IPS-18a (cell line): Measurements from ENCODE around the gene MALT1.

Experiments used
- H3K27ac ChIP-seq: one replicate; pipeline ENCODE4 v1.5.1; 2013; ENCODE audit warnings: low read length
- H3K27me3 ChIP-seq: one replicate; pipeline ENCODE4 v1.6.1; 2013; ENCODE audit warnings: mild to moderate bottlenecking, low read length; ENCODE audit not compliant: control insufficient read depth, insufficient read depth
- H3K36me3 ChIP-seq: one replicate; pipeline ENCODE4 v1.6.1; 2013; ENCODE audit warnings: low read depth, low read length; ENCODE audit not compliant: control insufficient read depth
- H3K4me1 ChIP-seq: one replicate; pipeline ENCODE4 v1.6.1; 2013; ENCODE audit warnings: low read depth, low read length; ENCODE audit not compliant: control insufficient read depth
- H3K4me3 ChIP-seq: one replicate; pipeline ENCODE4 v1.5.1; 2013; ENCODE audit warnings: low read length
- H3K9ac ChIP-seq: one replicate; pipeline ENCODE4 v1.6.1; 2013; ENCODE audit warnings: mild to moderate bottlenecking, low read length, moderate library complexity
- H3K9me3 ChIP-seq: one replicate; pipeline ENCODE4 v1.6.1; 2013; ENCODE audit warnings: low read depth, low read length; ENCODE audit not compliant: control insufficient read depth

The MALT1 gene

DNA sequence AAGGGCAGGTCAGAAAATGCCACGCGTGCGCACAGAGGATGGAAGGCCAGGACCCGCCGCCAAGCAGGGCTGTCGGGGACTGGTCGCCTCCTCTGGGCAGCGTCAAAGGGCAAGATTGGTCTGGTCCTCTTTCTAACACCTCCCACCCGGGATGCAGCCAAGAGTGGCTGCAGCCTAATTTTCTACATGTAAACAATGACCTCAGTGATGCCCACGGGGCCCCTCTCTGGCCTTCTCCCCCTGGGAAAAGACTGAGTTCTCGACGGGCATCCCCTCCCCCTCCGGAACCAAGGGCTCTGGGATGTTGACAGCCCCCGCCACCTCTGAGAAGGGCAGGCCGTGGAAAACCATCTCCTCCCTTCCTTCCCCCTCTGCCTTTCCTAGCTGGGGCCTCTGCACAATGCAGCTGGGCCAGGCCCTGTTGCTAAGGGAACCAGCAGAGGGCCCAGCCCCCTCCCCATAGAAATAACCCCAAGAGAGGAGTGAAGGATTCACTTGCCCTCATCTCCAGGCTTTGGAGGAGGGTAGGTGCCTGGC, 113.4 kb downstream of the MALT1 start:
- no peaks in the 10 kb centered on the region for H3K9me3 ChIP-seq
- peaks cover 26% of the 10 kb centered on the region for H3K4me1 ChIP-seq
- H3K9ac ChIP-seq: no peak overlapping the region
- H3K27ac ChIP-seq: no peak overlapping the region
- no peaks in the 10 kb centered on the region for H3K27me3 ChIP-seq
- H3K4me3 ChIP-seq: no peak overlapping the region
- H3K36me3 ChIP-seq: no peaks in the 10 kb centered on the region

DNA sequence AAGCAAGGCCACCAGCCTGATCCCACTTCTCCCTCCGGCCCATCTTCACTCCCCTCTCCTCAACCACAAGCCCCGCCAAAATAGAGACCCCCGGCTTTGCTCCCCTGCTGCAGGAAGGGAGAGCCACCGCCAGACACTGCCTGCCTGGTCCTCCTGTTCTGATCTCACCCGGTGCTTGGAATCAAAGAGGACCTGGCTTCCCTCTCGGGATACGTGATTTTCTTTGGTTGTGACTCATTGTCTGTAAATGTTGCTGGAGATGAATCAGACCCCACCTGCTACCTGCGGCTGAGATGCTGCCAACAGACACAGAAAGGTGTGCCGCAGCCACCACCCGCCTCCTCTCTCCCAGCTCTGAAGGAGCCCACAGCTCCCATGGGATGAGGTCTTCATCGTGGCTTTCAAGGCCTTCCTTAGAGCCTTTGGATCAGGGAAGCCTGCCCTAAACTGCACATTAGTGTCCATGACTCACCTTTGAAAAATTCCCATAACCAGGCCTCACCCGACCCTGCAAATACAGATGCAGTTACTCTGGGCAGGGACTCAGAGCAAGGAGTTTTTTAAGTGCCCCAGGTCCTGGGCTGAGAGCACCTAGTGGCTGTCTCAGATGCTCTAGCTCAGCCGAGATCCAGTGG, 114.0 kb downstream of the MALT1 start:
- H3K27ac ChIP-seq: no peak overlapping the region
- H3K9me3 ChIP-seq: no peaks in the 10 kb centered on the region
- H3K9ac ChIP-seq: no peak overlapping the region
- no peaks in the 10 kb centered on the region for H3K27me3 ChIP-seq
- H3K4me3 ChIP-seq: no peak overlapping the region
- no peaks in the 10 kb centered on the region for H3K36me3 ChIP-seq
- peaks cover 31% of the 10 kb centered on the region for H3K4me1 ChIP-seq

DNA sequence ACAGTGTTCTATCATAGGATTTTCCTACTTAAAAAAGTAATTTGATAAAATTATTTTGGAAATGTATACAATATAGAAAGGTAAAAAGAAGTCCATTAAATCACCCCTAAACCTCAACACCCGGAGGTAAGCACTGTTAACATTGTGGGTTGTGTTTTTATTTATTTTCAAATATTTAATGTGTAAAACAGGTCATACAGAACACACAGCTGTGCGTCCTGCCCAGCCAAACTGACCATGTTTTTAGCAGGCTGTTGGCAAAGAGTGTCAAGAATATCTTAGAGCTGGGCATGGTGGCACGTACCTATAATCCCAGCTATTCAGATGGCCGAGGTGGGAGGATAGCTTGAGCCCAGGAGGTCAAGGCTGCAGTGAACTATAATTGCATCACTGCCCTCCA, 114.6 kb downstream of the MALT1 start:
- H3K27ac ChIP-seq: no peak overlapping the region
- peaks cover 31% of the 10 kb centered on the region for H3K4me1 ChIP-seq

DNA sequence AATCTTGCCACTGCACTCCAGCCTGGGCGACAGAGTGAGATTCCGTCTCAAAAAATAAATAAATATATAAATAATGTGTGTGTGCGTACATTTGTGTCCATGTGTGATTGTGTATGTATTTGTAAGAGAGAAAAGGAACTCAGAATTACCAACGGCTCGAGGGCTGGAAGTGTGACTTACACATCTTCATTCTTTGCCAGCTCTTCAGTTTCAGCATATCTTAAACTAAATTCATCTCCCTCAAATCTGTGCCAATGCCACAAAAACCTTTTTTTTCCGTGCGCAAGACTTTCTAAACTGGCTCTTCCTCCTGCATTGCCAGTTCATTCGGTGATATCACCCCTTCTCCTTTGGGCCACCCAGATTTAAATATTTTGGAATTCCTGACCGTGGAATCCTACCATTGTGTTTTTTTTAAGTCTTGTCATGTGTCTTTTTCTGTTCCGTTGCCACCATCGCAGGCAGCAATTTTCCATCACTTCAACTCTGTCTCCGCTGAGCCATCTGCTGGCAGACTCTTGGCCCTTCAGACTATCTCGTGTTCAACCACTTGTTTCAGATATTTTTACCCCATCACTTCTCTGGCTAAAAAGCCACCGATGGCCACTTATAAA, 116.4 kb downstream of the MALT1 start:
- H3K27ac ChIP-seq: no peak overlapping the region
- no peaks in the 10 kb centered on the region for H3K36me3 ChIP-seq
- H3K9ac ChIP-seq: no peak overlapping the region
- H3K4me1 ChIP-seq: peaks cover 31% of the 10 kb centered on the region
- no peaks in the 10 kb centered on the region for H3K27me3 ChIP-seq
- no peaks in the 10 kb centered on the region for H3K9me3 ChIP-seq
- no peak overlapping the region for H3K4me3 ChIP-seq

More for the DNA sequence above, 114.6 kb downstream of the MALT1 start:
- H3K36me3 ChIP-seq: no peaks in the 10 kb centered on the region
- H3K4me3 ChIP-seq: no peak overlapping the region
- no peak overlapping the region for H3K9ac ChIP-seq
- H3K27me3 ChIP-seq: no peaks in the 10 kb centered on the region
- H3K9me3 ChIP-seq: no peaks in the 10 kb centered on the region

DNA sequence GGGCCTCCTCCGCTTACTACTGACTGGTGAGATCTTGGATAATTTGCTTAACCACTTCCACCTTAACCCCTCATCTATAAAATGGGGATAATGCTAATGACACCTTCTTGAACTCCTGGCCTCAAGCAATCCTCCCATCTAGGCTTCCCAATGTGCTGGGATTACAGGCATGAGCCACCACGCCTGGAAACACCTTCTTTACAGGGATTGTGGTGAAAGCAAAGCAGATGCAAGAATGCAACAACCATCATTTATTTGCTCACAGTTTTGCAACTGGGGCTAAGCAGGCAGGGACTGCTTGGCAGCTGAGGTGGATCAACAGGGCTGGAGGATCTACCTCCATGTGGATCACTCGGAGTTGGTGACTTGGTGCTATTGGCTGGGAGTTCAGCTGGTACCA, 117.2 kb downstream of the MALT1 start:
- no peaks in the 10 kb centered on the region for H3K36me3 ChIP-seq
- no peaks in the 10 kb centered on the region for H3K9me3 ChIP-seq
- H3K4me3 ChIP-seq: no peak overlapping the region
- peaks cover 31% of the 10 kb centered on the region for H3K4me1 ChIP-seq
- H3K27ac ChIP-seq: no peak overlapping the region
- H3K27me3 ChIP-seq: no peaks in the 10 kb centered on the region
- no peak overlapping the region for H3K9ac ChIP-seq

DNA sequence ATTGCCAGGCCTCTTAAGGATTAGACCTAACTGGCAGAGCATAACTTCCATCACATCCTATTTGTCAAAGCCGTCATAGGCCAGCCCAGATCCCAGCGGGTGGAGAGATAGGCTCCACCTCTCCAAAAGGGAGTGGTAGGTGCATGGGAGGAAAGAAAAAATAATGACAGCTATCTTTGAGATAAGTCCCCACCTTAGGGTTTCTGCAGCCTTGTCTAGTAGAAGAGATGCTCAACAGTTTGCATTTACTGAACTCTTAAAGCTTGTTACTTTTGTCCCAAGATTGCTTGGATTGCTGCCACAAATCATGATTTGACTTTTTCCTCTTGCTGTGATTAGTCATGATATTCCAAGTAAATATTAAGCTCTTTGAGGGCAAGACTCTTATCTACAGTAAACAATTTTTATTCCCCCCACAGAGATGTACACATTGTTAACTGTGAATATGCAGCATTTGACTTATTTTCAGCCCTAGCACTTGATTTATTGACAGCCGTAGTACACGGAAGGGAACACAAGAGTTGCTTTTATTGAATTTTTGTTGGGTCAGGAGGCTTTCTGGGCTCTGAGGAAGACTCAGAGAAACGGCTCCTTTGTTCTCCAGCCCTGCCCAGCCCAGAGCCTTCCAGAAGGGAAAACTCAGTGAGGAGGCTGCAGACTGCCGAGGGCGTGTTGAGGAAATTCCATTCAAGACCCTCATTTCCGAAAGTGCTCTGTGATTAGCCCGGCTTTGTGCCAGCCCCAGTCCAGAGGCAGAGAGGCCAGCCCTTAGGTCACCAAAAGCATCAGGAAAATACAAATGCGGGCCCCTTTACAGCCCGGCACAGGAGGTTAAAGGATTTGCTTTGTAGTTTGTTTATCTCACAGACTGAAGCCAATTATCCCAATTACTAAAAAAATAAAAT, 118.0 kb downstream of the MALT1 start:
- H3K9ac ChIP-seq: no peak overlapping the region
- H3K4me1 ChIP-seq: peaks cover 30% of the 10 kb centered on the region
- no peaks in the 10 kb centered on the region for H3K36me3 ChIP-seq
- H3K4me3 ChIP-seq: no peak overlapping the region
- no peaks in the 10 kb centered on the region for H3K9me3 ChIP-seq
- H3K27ac ChIP-seq: no peak overlapping the region
- H3K27me3 ChIP-seq: no peaks in the 10 kb centered on the region

DNA sequence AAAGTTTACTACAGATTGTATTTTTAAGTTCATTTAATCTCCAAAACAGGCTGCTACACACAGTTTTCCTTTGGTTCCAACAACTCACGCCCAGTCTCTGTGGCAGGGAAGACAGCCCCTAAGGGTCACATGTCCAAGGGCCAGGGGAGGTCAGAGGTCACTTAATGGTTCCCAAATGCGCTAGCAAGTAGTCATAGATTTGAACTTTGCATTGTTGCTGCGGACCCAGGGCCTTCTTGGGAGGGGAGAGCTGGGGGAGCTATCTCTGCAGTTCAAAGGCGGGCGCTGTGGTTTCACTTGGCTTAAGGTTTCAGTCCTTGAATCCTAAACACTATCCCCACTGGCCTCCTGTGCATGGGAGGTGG, 118.6 kb downstream of the MALT1 start:
- H3K9me3 ChIP-seq: no peaks in the 10 kb centered on the region
- H3K4me3 ChIP-seq: no peak overlapping the region
- no peaks in the 10 kb centered on the region for H3K36me3 ChIP-seq
- no peak overlapping the region for H3K9ac ChIP-seq
- H3K27me3 ChIP-seq: no peaks in the 10 kb centered on the region
- H3K4me1 ChIP-seq: peaks cover 23% of the 10 kb centered on the region
- no peak overlapping the region for H3K27ac ChIP-seq

DNA sequence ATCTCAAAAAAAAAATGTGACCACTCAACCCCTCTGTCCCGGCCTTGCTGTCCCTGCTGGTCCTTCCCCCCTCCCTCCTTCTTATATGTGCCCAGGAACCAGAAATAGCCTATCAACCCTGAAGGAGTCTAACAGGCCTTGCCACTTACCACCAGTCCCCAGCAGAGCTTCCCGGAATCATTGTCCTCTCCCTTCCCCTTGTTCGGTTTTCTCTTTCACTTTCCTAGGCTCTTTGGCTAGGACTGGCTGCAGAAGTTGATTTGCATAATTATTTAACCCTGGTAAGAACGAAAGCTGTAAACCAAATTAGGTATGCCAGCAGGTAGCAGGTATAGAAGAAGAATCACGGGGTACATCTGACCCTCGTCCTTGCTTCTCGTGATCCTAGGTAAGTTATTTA, 120.8 kb downstream of the MALT1 start:
- Histone ChIP-seq H3K36me3 (no peaks in the 10 kb centered on the region), H3K4me1 (peaks cover 15% of the 10 kb centered on the region), H3K4me3 (no peak overlapping the region), H3K9me3 (no peaks in the 10 kb centered on the region), H3K9ac (no peak overlapping the region), H3K27me3 (no peaks in the 10 kb centered on the region), H3K27ac (no peak overlapping the region)

DNA sequence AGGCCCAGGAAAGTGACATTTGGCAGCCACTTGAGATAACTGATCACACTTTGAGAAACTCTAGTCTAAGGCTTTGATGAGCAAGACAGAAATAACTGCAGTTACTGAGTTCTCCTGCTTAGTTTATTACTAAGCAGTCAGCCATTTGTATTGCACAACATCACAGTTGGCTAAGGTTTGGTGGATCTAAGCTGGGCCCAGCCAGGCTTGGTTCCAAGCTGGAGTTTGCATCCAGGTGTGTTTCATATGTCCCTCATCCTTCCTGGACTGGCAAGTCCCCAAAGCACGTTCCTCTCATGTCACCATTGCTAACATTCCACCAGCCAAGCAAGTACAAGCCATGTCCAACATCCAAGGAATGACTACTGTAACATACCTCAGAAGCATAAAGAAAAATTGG, 122.1 kb downstream of the MALT1 start:
- peaks cover 15% of the 10 kb centered on the region for H3K4me1 ChIP-seq
- no peaks in the 10 kb centered on the region for H3K9me3 ChIP-seq
- no peaks in the 10 kb centered on the region for H3K27me3 ChIP-seq
- no peaks in the 10 kb centered on the region for H3K36me3 ChIP-seq
- H3K4me3 ChIP-seq: no peak overlapping the region
- H3K9ac ChIP-seq: no peak overlapping the region
- H3K27ac ChIP-seq: no peak overlapping the region

DNA sequence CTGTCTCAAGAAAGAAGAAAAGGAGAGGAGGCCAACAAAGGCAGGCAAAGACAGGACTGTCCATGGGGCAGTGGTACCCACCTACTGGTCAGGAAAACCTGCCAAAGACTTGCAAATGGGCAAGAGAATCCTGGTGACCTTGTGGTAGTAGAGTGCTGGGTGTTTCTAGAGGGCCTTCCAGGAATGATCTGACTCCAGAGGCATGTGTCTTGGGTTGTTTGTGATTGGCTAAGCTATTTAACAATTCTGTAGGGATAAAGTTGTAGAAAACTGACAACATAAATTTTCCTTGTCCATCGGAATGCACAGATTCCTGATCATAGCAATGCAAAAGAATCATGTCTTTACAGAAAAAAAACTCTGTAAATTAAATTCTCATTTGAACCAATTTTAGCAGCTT, 125.0 kb downstream of the MALT1 start:
- H3K4me3 ChIP-seq: no peak overlapping the region
- no peak overlapping the region for H3K9ac ChIP-seq
- no peak overlapping the region for H3K27ac ChIP-seq
- no peaks in the 10 kb centered on the region for H3K9me3 ChIP-seq
- H3K36me3 ChIP-seq: no peaks in the 10 kb centered on the region
- peaks cover 3% of the 10 kb centered on the region for H3K4me1 ChIP-seq
- H3K27me3 ChIP-seq: no peaks in the 10 kb centered on the region

DNA sequence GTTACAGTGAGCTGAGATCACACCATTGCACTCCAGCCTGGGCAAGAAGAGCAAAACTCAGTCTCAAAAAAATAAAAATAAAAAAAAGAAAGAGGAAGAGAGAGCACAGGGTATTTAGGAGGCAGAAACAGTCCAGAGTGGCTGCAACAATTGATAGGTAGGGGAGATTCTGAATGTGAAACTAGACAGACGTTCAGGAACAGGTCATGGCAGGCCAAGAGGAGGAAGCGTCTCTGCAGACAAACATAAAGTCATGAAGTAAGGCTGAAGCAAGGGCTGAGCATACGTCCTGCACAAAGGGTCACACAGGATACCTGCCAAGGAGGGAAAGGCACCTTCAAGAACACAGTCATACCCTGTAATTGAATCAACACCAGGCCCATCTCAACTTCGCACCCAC, 129.3 kb downstream of the MALT1 start:
- no peak overlapping the region for H3K27ac ChIP-seq
- H3K9me3 ChIP-seq: no peaks in the 10 kb centered on the region
- no peaks in the 10 kb centered on the region for H3K36me3 ChIP-seq
- peaks cover 6% of the 10 kb centered on the region for H3K4me1 ChIP-seq
- H3K9ac ChIP-seq: no peak overlapping the region
- no peak overlapping the region for H3K4me3 ChIP-seq
- no peaks in the 10 kb centered on the region for H3K27me3 ChIP-seq
